COLO668 (cell line): ENCODE data around the gene TMEFF1.

ENCODE experiments used
- DNase-seq: peaks from one replicate; lab custom pipeline; 2025; ENCODE audit not compliant: unreplicated experiment; lab: John Stamatoyannopoulos, UW

TMEFF1 gene

DNA sequence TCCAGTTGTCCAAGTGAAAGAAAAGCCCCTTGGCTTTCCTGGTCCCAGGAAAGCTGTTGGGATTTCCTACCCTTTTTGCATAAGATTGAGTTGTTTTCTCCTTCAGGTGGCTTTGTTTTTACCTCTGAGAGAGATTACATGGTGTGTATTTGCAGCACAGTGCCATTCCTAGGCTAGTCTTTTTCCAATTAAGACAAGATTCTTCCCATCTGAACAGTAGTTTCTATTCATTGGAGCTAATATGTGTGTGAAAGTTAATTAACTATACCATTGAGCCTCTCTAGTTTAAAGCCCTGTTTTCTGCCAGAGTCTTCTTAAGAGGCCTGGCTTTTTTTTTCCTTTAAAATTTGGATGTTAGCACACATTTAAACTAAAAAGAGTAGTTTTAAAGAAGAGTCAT lies 25.9 kb upstream of the TMEFF1 start:
- no peak for DNase-seq

DNA sequence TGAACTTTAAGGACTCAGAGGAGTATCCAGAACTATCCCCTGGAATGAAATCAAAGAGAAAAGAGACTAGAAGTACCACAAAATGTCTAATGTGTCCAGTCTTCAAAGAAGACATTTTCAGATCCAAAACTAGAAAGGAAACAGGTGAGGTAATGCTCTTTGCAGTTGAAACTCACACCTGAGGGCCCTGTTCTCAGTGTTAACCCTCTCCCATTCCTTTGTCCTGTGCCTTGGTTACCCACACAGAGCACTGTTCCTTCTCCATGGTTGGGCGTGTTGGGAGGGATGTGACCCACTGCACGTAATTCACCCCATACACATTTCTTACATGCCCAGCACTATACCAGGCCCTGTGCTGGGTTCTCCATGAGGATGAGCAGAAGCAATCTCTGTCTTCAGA lies 24.7 kb upstream of the TMEFF1 start:
- DNase-seq: no peak

DNA sequence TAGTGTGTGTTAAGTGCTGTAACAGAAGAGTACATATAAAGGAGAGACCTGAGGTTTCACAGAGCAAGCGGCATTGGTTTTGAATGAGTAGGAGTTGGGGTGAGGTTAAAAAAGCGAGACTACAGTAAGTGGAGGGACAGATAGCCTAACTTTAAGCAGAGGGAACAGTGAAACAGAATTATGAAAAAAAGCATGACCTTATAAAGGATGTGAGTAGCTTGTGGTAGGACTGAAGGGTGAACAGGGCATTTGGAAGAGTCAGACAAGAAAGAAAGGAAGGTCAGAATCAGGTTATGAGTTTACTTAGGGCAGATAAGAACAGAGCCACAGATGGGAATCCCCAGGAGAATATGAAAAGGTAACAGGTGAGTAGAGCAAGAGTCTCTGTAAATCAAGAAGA lies 23.5 kb upstream of the TMEFF1 start:
- DNase-seq: no peak

DNA sequence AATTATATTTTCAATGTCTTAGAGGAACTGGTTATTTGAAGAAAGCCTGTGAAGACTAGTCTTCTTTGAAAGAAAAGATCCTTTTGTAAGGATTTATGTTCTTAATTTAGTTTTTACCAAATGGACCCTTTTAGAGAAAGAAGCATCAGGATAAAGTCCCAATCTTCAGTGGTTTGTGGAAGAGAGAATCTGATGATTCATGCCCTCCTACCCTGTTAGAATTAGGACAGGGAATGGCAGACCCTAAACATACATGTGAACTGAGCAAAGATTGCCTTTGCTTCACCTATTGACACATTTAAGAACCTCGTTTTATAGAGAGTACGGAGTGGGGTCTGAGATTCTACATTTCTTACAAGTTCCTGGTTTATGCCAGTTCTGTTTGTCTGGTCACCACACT lies 20.1 kb upstream of the TMEFF1 start:
- DNase-seq: no peak

DNA sequence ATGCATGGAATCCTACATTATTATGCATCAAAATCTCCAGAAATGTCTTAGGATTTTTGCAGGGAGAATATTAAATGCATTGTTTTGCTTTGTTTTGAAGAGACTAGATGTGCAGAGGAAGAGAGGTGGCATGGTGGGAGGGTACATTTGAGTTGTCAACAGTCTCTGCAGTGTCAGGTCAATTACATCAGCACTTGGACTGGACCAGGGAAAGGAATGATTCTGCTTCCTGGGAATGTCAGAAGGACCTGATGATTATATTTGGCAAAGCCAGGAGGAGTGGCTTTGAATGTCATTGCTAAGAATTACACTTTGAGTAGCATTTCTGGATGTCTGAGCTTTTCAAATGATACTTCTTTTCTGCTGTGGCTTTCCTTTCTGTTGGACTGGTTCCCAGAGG lies 17.5 kb upstream of the TMEFF1 start:
- DNase-seq: no peak

DNA sequence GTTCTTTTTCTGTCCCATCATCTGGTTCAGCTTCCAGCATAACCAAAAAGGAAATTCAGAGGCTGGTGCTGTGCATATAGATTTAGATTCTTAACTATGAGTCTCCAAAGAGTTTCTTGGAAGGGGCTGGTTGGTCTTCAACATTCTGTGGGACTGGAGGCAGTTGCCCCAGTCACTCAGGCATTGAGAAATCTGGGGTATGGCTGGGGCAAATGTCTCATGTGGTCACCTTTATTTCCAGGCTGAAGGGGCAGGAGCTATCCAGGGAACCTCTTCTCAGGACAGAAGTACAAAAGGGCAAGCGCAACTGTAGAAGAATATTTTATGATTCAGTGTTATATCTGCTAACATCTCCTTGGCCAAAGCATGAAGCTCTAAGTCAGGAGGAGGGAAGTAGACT lies 15.4 kb upstream of the TMEFF1 start:
- no peak for DNase-seq

DNA sequence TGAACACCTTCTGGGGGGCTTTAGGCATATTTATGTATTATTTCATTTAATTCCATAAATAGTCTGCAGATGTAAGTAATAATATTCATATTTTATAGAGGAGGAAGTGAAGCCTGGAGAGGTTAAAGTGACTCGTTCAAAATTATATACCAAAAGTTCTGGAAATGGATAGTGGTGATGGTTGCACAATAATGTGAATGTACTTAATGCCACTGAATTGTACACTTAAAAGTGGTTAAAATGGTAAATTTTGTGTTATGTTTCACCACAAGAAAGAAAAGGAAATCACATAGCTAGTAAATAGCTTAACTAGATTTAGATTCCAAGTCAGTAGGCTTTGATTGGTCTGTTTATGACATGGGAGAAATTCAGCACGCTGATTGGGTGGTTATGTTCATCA lies 13.0 kb upstream of the TMEFF1 start:
- no peak for DNase-seq

DNA sequence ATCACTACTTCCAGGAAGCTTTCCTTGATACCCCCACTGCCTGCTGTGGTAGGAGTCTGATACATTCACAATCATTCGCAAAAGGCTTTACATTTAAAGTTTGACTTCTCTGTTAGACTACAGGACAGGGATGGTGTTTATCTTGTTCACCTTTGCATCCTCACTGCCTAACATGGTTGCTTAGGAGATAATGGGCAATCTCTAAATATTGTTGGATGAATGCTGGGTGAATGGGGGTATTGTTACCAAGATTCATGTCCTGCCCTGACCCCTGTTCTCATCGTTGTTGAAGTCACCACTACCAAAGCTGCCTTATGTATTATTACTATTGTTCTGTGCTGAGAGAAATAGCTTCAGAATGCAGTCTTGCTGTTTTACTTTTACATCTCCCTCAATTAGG lies 7.7 kb upstream of the TMEFF1 start:
- no peak for DNase-seq

DNA sequence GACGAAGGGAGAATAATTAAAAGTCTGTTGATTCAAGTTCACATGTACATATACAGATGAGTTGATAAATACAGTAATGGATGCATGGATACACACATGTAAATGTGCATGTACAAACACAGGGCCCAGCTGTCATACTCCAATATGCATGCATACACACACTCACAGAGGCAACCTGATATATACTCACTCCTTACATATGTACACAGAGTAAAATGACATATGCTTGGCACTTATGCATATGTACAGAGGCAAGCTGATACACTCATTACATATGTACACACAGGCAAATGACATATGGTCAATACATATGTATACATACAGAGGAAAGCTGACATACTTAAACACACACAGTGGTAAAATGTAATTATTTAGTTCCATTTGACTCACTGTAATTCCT lies 7.2 kb upstream of the TMEFF1 start:
- DNase-seq: no peak

DNA sequence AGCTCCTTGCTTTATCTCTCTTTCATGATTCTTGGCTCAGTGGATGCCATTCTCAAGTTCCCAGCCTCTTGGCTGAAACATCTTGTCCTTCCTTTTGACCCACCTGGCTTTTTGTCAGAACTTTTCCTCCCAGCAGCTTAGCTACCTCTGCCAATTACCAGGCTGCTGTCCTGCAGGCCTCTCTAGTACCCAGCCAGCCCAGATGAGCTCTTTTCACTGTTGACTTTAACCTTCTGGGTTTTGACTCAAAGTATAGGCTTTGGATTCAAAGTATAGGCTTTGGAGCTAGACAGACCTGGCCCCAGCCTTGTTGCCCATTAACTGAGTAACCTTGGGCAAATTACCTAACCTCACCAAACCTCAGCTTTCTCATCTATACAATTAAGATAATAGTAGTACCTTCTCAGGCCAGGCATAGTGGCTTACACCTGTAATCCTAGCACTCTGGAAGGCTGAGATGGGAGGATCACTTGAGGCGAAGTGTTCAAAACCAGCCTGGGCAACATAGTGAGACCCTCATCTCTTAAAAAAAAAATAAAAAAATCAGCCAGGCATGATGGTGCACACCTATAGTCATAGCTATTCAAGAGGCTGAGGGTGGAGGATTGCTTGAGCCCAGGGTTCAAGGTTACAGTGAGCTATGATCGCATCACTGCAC lies 6.6 kb upstream of the TMEFF1 start:
- no peak for DNase-seq

DNA sequence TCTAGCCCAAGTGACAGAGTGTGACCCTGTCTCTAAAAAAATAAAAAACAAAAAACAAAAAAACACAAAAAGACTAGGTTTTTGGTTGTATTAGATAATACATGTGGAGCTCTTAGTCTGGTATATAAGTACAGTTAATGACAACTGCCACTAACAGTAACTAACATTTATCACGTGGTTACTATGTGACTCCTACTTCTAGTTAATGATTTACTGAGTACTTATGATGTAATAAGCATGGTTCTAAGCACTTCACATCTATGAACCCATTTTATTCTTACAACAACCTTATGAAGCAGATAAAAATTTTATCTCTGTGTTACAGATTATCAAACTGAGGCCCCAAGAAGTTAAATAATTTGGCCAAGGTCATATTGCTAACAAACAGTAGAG lies 6.1 kb upstream of the TMEFF1 start:
- DNase-seq: no peak

DNA sequence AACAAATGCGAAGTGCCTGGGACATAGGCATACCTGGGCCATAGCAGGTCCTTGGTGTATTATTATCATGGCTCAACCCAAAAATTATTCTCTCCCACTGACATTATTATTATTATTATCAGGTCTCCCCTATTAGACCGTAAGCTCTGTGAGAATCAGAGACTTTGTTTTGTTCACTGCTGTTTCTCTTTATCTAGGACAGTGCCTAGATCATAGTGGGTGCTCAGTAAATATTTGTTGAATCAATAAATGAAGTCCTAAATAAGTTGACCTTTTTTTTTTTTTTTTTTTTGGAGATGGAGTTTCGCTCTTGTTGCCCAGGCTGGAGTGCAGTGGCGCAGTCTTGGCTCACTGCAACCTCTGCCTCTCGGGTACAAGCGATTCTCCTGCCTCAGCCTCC lies 4.9 kb upstream of the TMEFF1 start:
- DNase-seq: no peak

DNA sequence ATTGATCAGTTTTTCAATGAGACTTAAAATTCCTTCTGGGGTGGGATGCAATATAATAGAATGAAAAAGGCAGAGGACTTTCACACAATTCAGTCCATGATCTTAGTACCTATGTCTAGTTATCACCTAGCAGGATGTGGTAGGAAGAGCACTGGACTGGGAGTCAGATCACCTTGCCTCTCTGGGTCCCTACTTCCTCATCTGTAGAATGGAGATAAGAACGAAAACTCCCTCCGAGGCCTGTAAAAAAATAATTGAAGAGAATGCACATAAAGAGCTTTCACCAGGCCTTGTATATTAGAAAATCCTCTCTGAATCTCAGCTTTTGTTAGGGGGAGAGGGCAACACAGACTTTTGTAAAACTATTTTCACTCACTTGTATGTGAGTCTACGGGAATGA lies 681 bp upstream of the TMEFF1 start:
- DNase-seq: no peak

DNA sequence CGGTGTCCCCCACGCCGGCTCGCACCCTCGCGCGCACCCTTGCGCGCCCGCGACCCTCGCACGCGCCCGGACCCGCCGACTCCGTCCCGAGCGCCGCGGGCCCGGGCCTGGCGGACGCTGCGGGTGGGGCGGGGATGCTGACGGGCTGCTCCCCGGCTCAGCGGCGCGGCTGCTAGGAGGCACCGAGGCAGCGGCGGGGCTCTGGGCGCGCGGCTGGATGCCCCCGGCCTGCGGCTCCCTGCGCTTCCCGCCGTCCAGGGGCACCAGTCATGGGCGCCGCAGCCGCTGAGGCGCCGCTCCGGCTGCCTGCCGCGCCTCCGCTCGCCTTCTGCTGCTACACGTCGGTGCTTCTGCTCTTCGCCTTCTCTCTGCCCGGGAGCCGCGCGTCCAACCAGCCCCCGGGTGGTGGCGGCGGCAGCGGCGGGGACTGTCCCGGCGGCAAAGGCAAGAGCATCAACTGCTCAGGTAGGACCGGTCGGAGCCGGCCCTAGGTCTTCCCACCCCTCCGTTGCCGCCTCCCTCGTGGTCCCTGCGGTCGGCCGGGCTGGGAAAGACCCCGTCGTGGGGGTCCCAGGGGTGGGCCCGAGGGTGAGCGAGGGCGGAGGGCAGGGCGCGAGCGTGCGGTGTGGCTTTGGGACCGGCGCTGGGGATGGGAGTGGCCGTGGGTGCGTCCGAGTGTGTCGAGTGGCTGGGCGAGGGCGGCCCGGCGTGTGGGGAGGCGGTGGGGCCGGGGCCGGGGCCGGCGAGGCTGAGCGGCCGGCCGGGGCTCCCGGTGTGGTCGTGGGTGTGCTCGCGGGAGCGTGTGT lies 530 bp downstream of the TMEFF1 start:
- DNase-seq: peak; percentile 68

DNA sequence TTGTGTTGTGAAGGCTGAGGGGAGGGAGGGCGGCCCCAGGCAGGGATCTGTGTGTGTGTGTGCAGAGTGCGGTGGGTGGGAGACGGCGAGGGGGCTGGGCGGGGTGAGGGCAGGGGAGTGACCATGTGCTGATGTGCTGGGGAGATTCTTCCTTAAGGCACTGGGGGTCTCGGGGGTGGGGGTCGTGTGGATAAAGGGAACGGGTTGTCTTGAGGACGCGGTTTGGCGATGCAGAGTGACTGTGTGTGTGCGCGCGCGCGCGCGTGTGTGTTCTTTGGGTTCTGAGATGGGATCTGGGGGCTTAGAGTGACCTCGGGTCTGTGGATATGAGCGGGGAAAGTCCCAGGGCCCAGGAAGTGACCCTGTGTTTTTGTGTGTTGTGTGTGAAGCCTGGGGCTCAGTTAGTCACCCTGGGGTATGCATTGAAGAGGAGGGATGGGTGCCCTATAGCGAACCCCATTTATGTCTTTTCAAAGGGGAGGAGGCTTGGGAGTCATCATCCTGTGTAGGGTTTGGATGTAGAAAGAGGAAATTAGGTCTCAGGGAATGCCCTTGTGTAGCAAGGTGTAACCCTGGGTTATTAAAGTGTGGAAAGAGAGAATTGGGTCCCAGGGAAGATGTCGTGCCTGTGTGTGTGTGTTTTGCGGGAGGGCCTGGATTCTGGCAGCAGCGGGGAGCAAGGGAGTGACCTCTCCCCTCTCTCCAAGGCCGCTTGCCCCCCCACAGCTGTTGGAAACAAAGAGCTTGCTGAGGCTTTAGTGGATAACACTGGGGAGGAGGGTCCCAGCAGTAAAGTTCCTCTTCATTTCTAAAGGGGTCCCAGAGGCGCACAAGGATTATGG lies 1.4 kb downstream of the TMEFF1 start:
- DNase-seq: no peak

DNA sequence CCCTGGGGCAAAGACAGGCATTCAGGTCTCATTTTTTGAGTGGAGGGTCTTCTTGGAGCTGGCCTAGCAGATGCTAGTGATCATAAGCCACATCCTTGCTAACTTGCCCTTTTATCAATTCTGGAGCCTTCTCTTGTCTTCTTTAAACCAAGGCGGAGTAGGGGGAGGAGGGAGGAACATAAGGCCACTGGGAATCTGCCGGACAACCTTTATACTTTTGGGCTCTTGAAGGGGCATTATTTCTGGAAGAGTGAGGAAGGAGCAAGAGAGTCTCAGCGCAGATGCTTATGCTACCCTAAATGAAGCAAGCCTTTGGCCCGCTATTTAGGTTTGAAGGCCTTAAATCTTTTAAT lies 2.0 kb downstream of the TMEFF1 start:
- DNase-seq: no peak

DNA sequence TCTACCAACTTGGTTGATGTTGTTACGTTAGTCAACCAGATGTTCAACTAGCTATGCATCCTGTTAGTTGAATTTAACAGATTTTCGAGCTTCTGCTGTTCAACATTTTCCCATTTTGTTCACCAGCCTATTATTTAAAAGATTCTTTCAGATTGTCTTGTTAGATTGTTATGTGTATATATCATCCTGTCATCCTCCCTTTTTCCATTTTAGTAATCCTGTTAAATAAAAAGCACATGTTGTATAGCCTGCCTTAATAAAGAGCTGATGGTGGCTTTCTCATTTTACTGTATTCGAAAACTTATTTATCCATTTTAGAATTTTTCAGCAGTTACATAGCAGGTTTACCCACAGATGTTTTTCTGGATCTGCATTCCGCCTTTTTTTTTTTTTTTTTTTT lies 4.3 kb downstream of the TMEFF1 start:
- DNase-seq: no peak

DNA sequence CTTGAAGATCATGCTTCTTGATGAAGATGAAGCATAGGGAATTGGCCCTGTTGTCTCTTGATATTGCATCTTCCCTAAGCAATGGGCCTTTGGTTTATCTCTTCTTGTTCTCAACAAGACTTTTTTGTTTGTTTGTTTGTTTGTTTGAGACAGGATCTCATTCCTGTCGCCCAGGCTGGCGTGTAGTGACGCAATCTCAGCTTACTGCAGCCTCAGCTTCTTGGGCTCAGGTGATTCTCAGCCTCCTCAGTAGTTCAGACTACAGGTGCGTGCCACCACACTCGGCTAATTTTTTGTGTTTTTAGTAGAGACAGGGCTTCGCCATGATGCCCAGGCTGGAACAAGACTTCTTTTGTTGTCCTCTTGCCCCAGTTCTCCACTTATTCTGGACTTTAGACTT lies 5.2 kb downstream of the TMEFF1 start:
- no peak for DNase-seq

DNA sequence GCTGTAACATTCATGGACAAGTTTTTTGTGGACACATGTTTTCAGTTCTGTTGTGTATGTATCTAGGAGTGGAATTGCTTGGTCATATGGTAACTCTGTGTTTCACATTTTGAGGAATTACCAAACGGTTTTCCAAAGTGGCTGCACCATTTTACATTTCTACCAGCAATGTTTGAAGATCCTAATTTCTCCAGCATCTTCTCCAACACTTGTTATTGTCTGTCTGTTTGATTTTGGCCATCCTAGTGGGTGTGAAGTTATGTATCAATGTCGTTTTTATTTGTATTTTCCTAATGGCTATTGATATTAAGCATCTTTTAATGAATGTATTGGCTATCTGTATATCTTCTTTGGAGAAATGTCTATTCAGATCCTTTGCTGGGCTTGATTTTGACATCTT lies 6.9 kb downstream of the TMEFF1 start:
- no peak for DNase-seq

DNA sequence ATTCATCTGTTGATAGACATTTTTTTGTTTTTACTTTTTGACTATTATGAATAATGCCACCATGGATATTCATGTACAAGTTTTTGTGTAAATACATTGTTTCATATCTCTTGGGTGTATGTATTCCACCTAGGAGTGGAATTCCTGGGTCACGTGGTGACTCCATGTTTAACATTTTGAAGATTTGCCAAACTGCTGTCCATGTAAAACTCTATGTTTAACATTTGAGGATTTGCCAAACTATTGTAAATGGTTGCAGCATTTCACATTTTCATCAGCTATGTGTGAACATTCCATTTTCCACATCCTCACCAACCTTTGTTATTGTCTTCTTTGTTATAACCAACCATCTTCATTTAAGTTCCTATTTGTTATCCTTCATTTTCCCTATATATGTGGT lies 12.2 kb downstream of the TMEFF1 start:
- no peak for DNase-seq

DNA sequence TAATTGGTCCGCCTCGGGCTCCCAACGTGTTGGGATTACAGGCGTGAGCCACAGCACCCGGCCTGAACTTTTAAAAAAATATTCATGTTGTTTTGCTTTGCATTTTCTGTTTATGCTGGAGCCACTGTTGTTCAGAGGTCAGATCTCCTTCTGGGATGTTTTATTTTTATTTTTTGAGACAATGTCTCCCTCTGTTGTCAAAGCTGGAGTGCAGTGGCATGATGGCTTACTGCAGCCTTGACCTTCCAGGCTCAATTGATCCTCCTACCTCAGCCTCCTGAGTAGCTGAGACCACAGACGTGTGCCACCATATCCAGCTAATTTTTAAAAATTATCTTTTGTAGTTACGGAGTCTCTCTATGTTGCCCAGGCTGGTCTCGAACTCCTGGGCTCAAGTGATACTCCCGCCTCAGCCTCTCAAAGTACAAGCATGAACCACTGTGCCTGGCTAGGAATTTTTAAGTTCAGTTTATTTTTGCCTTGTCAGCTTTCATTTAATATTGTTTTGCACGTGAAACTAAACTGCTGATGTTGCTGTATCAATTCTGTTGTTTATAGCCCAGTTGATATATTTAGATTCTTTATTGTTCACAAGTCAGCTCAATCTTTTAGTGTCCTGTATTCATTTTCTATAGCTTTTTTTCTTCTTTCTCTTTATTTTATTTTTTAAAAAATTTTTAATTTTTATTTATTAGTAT lies 13.7 kb downstream of the TMEFF1 start:
- DNase-seq: no peak

DNA sequence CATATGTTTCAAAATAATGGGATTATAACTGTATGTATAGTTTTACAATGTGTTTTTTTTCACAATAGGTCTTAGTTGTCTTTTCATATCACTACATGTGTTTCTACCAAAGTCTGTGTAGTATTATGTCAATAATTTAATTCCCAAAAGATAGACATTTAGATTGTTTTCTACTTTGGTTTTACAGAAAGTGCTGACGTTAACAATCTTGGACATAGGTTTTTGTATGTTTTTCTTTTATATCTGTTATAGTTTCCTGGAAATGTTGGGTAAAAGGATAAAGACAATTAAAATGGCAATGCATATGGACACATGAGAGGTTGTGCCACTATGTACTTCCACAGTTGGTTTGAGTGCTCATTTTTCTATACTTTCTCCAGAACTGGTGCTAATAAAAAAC lies 15.2 kb downstream of the TMEFF1 start:
- no peak for DNase-seq
